Dermis lymphatic vessel endothelial cell (primary cell): Measurements from ENCODE around the gene CISD1. TPM values are rescaled to one million over a fixed set of nuclear protein-coding genes. Genes with fewer than 3 reads are reported as not detected.

ENCODE experiments used
- total RNA-seq: library from RNA; depleted of rRNA; stranded (reverse); fragments of >200 nt; gene quantifications from 2 replicates; pipeline ENCODE4 v1.2.1, GENCODE V29; 2014

Gene CISD1
- total RNA-seq = 22.0 and 22.2 TPM in 2 replicates

DNA sequence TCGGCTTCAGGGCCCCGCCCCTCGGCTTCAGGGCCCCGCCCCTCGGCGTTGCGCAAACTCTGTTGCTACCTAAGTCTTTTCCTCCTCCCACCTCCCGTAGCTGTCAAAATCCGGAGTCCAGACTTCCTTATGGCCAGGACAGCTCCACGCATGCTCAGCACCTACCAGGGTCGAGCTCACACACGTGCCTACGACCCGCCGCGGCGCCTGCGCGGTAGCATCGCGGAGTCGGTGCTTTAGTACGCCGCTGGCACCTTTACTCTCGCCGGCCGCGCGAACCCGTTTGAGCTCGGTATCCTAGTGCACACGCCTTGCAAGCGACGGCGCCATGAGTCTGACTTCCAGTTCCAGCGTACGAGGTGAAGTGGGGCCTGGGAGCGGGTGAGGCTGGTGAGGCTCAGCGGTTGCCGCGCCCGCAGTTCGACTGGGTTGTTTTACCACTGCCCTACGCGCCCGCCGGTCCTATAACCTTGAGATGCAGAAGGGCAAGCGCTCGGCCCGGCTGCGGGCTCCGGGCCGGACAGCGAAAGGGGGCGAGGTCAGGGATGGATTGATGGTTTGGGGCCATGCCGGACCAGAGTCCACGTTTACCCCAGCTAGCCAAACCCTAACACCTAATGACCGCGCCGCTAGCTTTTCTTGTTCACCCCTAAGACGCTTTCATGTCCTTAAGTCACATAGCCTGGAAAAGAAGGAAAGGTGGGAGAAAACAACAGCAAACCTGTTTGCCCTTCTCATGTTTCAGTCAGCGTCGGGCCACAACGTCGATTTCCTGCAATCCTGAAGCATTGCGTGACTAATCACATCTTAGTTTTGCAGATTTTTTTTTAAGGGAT, at the start of gene CISD1:
TSS of gene CISD1 (plus strand) at position 217 of the 836 bp plus-strand sequence. CDS start at position 329, 112 bp downstream.

GRCh38 chr10:58267713-58268453, 1.1 kb upstream of the CISD1 start, which contains the start of gene IPMK:
IPMK (minus strand) TSS chr10:58267894; CDS start chr10:58267611, 283 bp downstream.

DNA sequence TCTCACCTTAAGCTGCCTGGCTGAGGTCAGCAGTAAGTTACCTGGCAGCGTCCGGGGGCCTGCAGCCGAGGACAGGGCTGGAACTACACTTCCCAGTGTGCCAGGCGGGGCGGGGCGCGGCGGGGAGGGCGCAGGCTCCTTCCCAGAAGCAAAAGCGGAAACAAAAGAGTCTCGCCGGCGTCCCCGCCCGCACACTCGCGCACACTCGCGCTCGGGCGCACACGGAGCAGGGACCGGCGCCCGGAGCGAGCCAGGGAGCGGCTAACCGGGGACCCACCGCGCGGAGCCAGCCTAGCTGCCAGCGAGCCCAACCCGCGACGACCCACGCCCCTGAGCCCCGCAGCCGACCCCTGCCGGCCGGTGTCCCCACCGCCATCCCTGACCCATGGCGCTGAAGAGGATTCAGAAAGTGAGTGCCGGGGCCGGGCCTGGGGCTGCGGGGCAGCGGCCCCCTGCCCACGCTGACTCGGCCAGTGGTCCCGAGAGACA, 65.9 kb downstream of the CISD1 start, which contains the start of gene UBE2D1:
TSS of gene UBE2D1 (plus strand) at position 190 of the 489 bp plus-strand sequence. CDS start at position 386, 196 bp downstream.

Other genes starting within 250 kb of the CISD1 start
- gene IPMK, start 1.3 kb upstream of the CISD1 start, total RNA-seq = 6.8 and 7.0 TPM in 2 replicates
- gene UBE2D1, start 65.8 kb downstream of the CISD1 start, total RNA-seq = 5.6 and 8.4 TPM in 2 replicates
- 29.4 and 41.9 TPM in 2 replicates for gene TFAM, start 116.2 kb downstream of the CISD1 start, total RNA-seq
- gene BICC1, start 243.7 kb downstream of the CISD1 start, total RNA-seq = under 0.01 and 0.43 TPM in 2 replicates